NCI-H226 (cell line): ENCODE results near the gene TMEM158.

ENCODE experiments used
- DNase-seq: peaks from one replicate; pipeline ENCODE4 v3.0.0-alpha.2; 2015

TMEM158 gene

GRCh38 chr3:45227946-45228345 is 1.9 kb upstream of the TMEM158 start:
- no peak for DNase-seq

DNA sequence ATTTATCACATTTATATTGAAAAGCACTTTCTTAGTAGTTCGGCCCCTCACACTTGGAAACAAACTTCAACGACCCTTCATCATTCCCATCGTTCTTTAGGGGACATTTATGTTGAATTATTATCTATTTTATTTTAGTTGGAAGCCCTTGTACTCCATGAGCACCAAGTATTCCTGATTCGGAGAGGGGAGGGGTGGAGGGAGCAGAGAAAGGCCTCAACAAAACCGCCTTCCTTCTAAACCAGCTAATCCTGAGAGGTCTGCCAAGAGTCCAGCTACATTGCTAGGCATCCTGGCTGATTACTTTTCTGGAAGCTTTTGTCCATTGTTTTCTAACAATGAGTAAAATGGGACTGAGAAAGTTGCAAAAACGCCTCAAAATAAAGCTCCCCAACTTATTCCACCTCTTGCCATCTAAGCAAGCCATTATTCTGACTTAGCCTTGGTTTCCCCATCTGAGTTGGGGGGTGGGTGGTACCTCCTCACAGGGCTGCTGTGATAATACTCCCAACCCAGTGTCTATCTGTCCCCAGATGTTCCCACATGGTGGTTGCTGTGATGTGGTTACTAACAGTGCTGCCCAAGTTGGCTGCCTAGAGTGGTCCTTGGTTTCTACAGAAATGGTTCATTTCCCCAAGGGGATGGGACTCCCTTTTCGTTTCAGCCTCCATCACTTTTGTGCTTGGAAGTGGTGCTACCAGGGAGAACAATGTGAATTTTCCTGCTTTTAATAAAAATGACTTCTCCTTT is 1.2 kb upstream of the TMEM158 start:
- DNase-seq, result no peak

GRCh38 chr3:45225465-45226205 is 452 bp downstream of the TMEM158 start:
- no peak for DNase-seq

GRCh38 chr3:45224824-45225464 is 1.1 kb downstream of the TMEM158 start:
- DNase-seq, result peak; percentile 49

DNA sequence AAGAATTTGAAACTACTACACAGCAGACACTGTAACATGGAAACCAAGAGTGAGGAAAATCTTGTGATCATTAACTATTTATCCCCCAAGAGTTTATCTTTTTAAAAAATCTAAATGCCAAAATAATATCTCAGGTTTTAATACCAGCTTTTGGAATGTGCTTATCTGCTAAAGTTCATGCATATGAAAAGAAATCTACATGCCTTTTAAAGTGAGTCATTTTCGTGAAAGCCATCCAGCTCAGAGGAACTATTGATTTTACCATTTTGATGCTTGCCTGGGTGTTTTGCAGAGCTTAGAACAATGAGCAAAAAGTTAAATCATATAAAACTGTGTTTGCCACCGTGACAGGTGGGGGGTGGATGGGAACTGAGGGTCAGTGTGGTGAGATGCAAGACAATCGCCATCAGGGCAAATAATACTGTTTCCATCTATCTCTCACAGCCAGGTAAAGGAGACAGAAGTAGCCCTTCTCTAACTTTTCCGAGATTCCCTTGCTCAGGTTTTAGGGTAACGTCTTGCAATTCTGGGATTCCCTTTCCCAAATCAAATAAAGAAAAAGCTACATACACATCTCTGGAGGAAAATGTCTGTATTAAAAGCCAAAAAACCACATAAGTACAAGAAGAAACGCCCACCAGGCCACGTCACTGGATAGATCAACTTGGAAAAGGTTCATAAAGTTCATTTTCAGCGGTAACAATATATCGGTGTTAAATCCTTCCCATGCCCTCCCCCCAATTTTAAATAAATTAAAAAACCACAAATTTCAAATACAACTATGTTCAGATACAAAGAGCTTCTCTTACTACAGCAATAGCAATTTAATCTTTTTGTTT is 2.0 kb downstream of the TMEM158 start:
- no peak for DNase-seq

DNA sequence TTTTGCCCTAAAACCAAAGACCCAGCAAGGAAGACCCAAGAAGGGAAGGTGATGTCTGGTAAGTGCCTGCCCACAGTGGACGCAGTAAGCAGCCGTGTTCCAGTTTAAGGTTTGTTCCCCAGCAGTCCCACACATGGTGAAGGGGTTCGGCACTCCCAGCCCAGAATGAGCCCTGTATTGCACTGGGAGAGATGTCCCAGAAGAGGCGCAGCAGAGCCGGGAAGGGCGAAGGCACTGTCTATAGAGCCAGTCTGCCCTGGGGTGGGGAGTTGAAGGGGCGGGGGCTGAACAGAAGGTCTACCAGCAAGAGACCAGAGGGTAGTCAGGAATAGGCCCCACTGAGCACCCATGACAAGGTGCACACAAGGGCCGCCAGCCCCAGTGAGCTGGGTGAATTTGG is 6.4 kb downstream of the TMEM158 start:
- no peak for DNase-seq

DNA sequence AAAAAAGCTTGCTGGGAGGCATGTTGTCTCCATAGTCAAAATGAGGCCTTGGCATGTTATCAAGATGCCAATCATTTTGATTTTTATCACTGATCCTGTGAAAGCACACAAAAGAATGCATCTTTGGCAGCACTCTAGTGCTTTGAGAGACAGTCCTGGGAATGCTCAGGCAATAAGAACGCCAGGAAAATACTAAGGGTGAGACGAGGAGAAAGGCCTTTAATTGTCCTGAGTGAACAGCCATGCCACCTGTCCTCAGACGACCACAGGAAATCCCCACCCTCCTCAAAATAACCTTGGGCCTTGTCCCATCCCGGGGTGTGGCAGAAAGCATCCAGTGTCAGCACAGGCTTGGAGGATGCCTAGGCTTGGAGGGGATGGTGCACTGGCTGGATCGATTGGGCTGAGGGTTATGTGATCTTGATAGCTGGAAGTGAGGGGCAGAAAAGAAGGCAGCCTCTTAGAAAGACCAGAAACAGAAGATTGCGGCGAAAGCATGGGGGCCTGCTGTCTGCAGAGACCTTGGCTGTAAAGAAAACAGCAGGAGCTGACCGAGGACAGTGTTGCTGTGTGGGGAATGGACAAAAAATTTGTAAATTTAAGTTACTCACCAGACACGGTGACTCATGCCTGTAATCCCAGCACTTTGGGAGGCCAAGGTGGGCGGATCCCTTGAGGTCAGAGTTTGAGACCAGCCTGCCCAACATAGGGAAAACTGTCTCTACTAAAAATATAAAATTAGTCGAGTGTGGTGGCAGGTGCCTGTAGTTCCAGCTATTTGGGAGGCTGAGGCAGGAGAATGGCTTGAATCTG is 7.3 kb downstream of the TMEM158 start:
- peak; percentile 38 for DNase-seq

- no peak for DNase-seq
These were observed 10.0 kb downstream of the TMEM158 start for GRCh38 chr3:45216021-45216609.

DNA sequence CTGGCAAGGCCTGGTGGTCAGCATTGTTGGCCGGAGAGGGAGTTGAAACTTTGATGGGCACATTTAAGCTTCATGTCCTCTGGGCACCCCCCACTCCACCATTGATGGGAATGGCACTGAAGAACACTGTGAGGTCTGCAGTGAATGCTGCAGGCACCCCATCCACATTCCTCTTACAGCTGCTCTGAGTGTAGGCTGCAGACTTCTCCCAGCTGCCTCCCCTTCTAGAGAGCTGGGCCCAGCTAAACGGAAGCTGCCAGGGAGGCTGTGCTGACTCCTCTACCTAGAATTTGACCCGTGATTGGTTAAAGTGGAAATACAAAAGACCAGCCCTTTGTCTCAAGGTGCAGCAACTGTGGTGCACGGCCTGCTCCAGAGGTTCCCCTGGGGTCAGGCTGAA is 10.6 kb downstream of the TMEM158 start:
- DNase-seq, result no peak

DNA sequence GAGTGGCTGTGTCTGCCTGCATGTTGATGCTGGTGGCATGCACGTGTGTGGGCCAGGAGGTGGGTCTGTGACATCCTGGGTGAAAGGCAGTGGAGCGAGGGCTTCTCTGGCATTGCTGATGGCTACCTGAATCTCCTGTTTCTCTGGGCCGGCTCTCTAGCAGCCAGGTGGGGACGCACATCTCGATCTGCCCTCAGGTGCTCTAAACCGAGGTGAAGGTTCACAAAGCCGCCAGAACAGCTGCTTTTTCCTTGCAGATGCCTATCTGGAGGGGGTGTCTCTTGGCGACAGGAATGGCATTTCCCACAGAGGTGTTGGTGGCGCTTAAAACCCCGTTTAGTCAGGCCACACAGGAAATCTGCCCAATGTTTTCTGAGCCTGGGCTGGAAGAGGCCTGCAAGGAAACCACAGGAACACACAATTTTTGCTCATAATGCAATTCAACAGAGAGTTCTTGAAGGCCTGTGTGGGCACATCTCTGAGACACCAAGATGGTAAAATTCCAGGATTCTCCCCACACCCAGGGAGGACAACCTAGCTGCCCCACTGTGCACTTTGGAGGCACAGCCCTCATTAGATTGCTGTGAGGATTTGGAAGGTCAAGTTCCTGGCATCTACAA is 11.9 kb downstream of the TMEM158 start:
- DNase-seq, result no peak

DNA sequence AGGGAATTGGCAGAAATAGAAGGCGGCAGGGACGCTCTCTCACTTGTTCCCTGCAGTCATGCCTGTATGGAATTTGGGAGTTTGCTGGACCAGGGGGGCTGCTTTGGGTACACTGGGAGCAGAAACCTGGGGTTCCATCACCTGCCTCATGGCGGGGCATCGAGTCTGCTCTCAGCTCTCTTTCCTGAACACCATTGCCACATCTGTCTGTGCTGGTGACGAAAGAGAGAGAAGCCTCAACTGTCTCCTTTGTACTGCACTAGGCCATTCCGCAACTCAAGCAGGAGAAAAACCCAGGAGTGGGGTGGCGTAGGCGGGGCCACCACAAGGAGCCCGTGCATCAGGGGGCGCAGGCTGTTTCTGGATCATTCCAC is 14.0 kb downstream of the TMEM158 start:
- no peak for DNase-seq

- no peak for DNase-seq
These were observed 14.5 kb downstream of the TMEM158 start for GRCh38 chr3:45211466-45212094.

- DNase-seq, result peak; percentile 59
These were observed 15.6 kb downstream of the TMEM158 start for GRCh38 chr3:45210308-45211041.

DNA sequence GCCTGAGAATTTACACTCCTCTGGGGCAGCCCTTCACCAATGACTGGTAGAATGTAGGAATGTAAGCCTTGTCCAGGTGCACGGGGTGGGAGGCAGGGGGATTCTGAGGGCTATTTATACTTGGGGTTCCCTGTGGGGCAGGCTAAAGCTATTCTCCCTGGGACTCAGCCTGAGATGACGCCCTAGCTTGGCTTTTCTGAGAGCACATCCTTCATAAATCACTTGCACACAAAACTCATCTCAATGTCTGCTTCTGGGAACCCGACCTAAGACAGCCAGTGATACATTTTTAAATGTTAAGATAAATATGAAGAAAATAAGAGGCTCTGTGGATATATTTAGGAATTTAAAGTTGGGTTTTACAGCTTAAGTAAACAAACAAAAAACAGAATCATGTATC is 16.6 kb downstream of the TMEM158 start:
- DNase-seq, result no peak

- DNase-seq, result no peak
These were observed 17.5 kb downstream of the TMEM158 start for GRCh38 chr3:45208586-45208985.

- no peak for DNase-seq
These were observed 18.6 kb downstream of the TMEM158 start for GRCh38 chr3:45207446-45207845.

DNA sequence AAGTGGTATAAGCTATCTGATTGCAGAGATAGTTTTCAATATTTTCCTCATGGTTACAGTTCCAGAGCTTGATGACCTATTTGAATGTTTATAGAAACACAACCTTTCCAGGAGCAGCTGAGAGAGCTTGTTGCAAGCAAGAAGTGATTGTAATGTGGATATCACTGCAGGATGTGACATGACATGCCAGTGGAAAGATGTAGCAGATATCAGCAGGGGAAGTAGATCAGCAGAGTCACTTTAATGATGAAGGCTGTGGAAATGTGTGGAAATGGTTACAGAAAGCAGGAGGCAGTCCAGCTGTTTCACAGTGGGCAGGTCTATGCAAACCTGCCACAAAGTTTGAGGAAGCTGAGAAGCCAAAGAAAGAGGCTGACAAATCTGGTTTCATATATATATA is 21.0 kb downstream of the TMEM158 start:
- no peak for DNase-seq

- peak; percentile 54 for DNase-seq
These were observed 22.0 kb downstream of the TMEM158 start for GRCh38 chr3:45204136-45204535.

DNA sequence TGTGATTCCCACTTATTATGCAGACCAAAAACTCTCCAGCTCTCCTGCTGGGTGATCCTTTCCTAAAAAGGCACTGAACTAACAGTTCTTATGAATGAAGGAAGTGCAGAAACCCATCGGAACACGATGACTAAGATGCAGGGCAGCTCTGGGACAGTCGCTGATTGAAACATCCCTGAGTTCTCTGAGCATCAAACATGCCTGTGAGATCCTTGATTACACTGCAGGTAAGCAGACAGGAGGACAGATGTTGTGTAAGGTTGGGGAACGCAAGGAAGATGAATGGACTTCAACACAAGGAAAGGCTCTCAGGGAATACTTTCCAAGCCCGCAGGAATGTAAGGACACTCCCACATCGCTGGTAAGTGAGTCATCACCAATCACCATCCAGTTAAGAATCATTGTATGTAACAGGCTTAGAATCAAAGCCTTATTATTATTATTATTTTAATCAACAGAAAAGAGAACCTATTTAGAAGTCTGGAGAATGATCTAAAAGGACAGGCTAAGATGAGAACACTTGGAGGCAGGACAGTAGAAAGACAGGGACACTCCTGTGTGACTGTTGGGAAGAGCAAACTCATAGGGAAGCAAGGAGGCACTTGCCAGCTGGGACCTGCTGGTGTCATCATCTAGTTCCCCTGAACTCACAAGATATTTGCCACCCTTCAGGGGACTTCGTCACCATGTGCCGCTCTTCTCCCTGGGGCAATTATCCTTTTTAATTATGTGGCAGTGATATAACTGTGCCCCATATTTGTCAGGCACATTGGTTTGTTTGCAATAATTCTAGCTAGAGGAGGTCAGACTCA is 26.0 kb downstream of the TMEM158 start:
- DNase-seq, result peak; percentile 86
